ENCODE data around the gene HPDL. TPM values are rescaled to one million over a fixed set of nuclear protein-coding genes. Genes with fewer than 3 reads are reported as not detected.
"Not testable (repeated sequence)": the region's sequence is repeated elsewhere in the genome, so short reads cannot be mapped to it uniquely, and the experiment has no call there.

HPDL gene
- total RNA-seq, 1 donor from 2014 or later: 2.4 TPM

- H3K9me3 Mint-ChIP-seq (ENCODE audit: low read depth): no peaks in the 10 kb centered on the region
- no peaks in the 10 kb centered on the region for H3K27me3 Mint-ChIP-seq
- H3K4me3 Mint-ChIP-seq (ENCODE audit: low read depth): no peak overlapping the region
- TF ChIP-seq, protein P1, sequence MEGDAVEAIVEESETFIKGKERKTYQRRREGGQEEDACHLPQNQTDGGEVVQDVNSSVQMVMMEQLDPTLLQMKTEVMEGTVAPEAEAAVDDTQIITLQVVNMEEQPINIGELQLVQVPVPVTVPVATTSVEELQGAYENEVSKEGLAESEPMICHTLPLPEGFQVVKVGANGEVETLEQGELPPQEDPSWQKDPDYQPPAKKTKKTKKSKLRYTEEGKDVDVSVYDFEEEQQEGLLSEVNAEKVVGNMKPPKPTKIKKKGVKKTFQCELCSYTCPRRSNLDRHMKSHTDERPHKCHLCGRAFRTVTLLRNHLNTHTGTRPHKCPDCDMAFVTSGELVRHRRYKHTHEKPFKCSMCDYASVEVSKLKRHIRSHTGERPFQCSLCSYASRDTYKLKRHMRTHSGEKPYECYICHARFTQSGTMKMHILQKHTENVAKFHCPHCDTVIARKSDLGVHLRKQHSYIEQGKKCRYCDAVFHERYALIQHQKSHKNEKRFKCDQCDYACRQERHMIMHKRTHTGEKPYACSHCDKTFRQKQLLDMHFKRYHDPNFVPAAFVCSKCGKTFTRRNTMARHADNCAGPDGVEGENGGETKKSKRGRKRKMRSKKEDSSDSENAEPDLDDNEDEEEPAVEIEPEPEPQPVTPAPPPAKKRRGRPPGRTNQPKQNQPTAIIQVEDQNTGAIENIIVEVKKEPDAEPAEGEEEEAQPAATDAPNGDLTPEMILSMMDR (IDR thresholded peaks at IDR 0.05; ENCODE audit: unreplicated experiment): no peak
- DNase-seq (ENCODE audit: low spot score, unreplicated experiment): no peak
- H3K36me3 Mint-ChIP-seq (ENCODE audit: insufficient read depth): peaks cover 1% of the 10 kb centered on the region
- peaks cover under 1% of the 10 kb centered on the region for H3K4me1 Mint-ChIP-seq (ENCODE audit: low read depth)
- no peak overlapping the region for H3K27ac Mint-ChIP-seq
Measured at GRCh38 chr1:45354838-45355237, 28.1 kb downstream of the HPDL start.

DNA sequence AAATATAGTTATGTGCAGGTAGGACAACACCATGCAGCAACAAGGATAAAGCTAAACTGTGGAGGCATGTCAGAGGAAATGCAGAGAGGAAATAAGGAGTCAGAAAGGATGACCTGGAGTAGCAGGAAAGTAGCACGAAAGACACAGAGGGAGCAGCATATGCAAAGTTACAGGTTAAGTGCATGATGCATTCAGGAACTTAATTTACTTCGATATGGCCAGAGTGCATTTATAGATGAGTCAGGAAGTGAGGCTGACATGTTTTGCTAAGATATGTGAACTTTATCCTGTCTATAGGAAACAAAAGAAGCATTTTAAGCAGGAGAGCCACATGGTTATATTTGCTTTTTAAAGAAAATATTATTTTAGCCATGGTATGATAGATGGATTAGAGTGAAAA lies 29.0 kb downstream of the HPDL start:
- Mint-ChIP-seq H3K27ac (no peak overlapping the region), H3K4me3 (ENCODE audit: low read depth) (no peak overlapping the region), H3K4me1 (ENCODE audit: low read depth) (peaks cover 7% of the 10 kb centered on the region)

GRCh38 chr1:45356186-45356585 lies 29.5 kb downstream of the HPDL start:
- Mint-ChIP-seq H3K27ac (peak overlapping the region; percentile 21), H3K27me3 (no peaks in the 10 kb centered on the region), H3K4me1 (ENCODE audit: low read depth) (peaks cover 7% of the 10 kb centered on the region), H3K9me3 (ENCODE audit: low read depth) (no peaks in the 10 kb centered on the region), H3K36me3 (ENCODE audit: insufficient read depth) (peaks cover 1% of the 10 kb centered on the region), H3K4me3 (ENCODE audit: low read depth) (no peak overlapping the region)
- TF ChIP-seq, protein P1 (IDR thresholded peaks at IDR 0.05; ENCODE audit: unreplicated experiment): no peak
- no peak for DNase-seq (ENCODE audit: low spot score, unreplicated experiment)

More for the DNA sequence above, 29.0 kb downstream of the HPDL start:
- H3K9me3 Mint-ChIP-seq (ENCODE audit: low read depth): no peaks in the 10 kb centered on the region
- TF ChIP-seq, protein P1 (IDR thresholded peaks at IDR 0.05; ENCODE audit: unreplicated experiment): no peak
- no peak for DNase-seq (ENCODE audit: low spot score, unreplicated experiment)
- peaks cover 1% of the 10 kb centered on the region for H3K36me3 Mint-ChIP-seq (ENCODE audit: insufficient read depth)
- no peaks in the 10 kb centered on the region for H3K27me3 Mint-ChIP-seq

- DNase-seq (ENCODE audit: low spot score, unreplicated experiment): no peak
- H3K27me3 Mint-ChIP-seq: no peaks in the 10 kb centered on the region
- peaks cover 1% of the 10 kb centered on the region for H3K36me3 Mint-ChIP-seq (ENCODE audit: insufficient read depth)
- TF ChIP-seq, protein P1 (IDR thresholded peaks at IDR 0.05; ENCODE audit: unreplicated experiment): peak; percentile 75
- peaks cover 14% of the 10 kb centered on the region for H3K4me1 Mint-ChIP-seq (ENCODE audit: low read depth)
- no peaks in the 10 kb centered on the region for H3K9me3 Mint-ChIP-seq (ENCODE audit: low read depth)
- no peak overlapping the region for H3K4me3 Mint-ChIP-seq (ENCODE audit: low read depth)
- peak overlapping the region; percentile 71 for H3K27ac Mint-ChIP-seq
Measured at GRCh38 chr1:45359882-45360513, 33.3 kb downstream of the HPDL start.

- not testable (repeated sequence) for H3K36me3 Mint-ChIP-seq (ENCODE audit: insufficient read depth); H3K9me3 Mint-ChIP-seq (ENCODE audit: low read depth); H3K27me3 Mint-ChIP-seq; H3K4me3 Mint-ChIP-seq (ENCODE audit: low read depth); DNase-seq (ENCODE audit: low spot score, unreplicated experiment); H3K27ac Mint-ChIP-seq
- peaks cover 14% of the 10 kb centered on the region for H3K4me1 Mint-ChIP-seq (ENCODE audit: low read depth)
Measured at GRCh38 chr1:45360981-45361380, 34.3 kb downstream of the HPDL start.

DNA sequence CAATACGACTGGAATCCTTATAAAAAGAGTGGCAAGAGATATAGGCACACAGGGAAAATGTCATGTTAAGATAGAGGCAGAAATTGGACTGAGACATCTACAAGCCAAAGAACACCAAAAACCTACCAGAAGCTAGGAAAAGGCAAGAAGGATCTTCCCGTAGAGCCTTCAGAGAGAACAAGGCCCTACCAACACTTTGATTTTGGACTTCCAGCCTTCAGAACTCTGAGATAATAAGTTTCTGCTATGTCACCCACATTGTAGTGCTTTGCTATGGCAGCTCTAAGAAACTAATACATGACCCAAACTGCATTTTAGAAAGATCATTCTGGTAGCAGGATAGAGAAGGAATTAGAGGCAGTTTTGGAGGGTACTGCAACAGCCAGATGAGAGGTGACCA lies 37.6 kb downstream of the HPDL start:
- H3K36me3 Mint-ChIP-seq (ENCODE audit: insufficient read depth): no peaks in the 10 kb centered on the region
- no peak overlapping the region for H3K4me3 Mint-ChIP-seq (ENCODE audit: low read depth)
- peaks cover 14% of the 10 kb centered on the region for H3K4me1 Mint-ChIP-seq (ENCODE audit: low read depth)
- TF ChIP-seq, protein P1 (IDR thresholded peaks at IDR 0.05; ENCODE audit: unreplicated experiment): no peak
- no peak overlapping the region for H3K27ac Mint-ChIP-seq
- H3K27me3 Mint-ChIP-seq: no peaks in the 10 kb centered on the region
- H3K9me3 Mint-ChIP-seq (ENCODE audit: low read depth): no peaks in the 10 kb centered on the region
- no peak for DNase-seq (ENCODE audit: low spot score, unreplicated experiment)
